GM23338 (cell line): ENCODE measurements around the gene SIGLEC9. TPM values are rescaled to one million over a fixed set of nuclear protein-coding genes. Genes with fewer than 3 reads are reported as not detected.

Source experiments
- ATAC-seq: fragments of 200-7000 bp; cut with Tn5 transposase; 3 replicates; pipeline ENCODE4 v1.9.1; 2020
- DNase-seq: peaks from one replicate; pipeline ENCODE4 v3.0.0-alpha.2; 2015; ENCODE audit warnings: low spot score
- H2AFZ ChIP-seq: fragments of 200-600 bp; sonication (generic); 2 replicates; pipeline ENCODE4 v1.8.0; 2016; ENCODE audit warnings: antibody characterized with exemption, mild to moderate bottlenecking, moderate library complexity
- H3F3A ChIP-seq: fragments of 200-600 bp; sonication (generic); replicated peaks from 2 replicates; pipeline ENCODE4 v1.8.0; 2017; ENCODE audit warnings: antibody characterized with exemption, mixed run types, low read depth
- H3K27ac ChIP-seq: fragments of 200-600 bp; sonication (generic); 2 replicates; pipeline ENCODE4 v1.6.1; 2016; ENCODE audit warnings: low read depth
- H3K27me3 ChIP-seq: fragments of 200-600 bp; sonication (generic); 2 replicates; pipeline ENCODE4 v1.8.0; 2016; ENCODE audit warnings: mild to moderate bottlenecking, mixed run types, moderate library complexity; ENCODE audit not compliant: insufficient read depth
- H3K36me3 ChIP-seq: fragments of 200-600 bp; sonication (generic); 2 replicates; pipeline ENCODE4 v1.8.0; 2016; ENCODE audit warnings: mild to moderate bottlenecking; ENCODE audit not compliant: insufficient read depth
- H3K4me1 ChIP-seq: fragments of 200-600 bp; sonication (generic); 2 replicates; pipeline ENCODE4 v1.8.0; 2016; ENCODE audit warnings: mild to moderate bottlenecking, moderate library complexity; ENCODE audit not compliant: insufficient read depth
- H3K4me2 ChIP-seq: fragments of 200-600 bp; sonication (generic); 2 replicates; pipeline ENCODE4 v1.7.1; 2017; ENCODE audit warnings: mixed run types
- H3K4me3 ChIP-seq: fragments of 200-600 bp; sonication (generic); 2 replicates; pipeline ENCODE4 v1.6.1; 2016; ENCODE audit warnings: mixed run types
- H3K79me2 ChIP-seq: fragments of 200-600 bp; sonication (generic); replicated peaks from 2 replicates; pipeline ENCODE4 v1.8.0; 2017; ENCODE audit warnings: mild to moderate bottlenecking; ENCODE audit not compliant: insufficient read depth
- H3K9me2 ChIP-seq: fragments of 200-600 bp; sonication (generic); 2 replicates; pipeline ENCODE4 v1.8.0; 2017; ENCODE audit not compliant: insufficient read depth
- H4K20me1 ChIP-seq: fragments of 200-600 bp; sonication (generic); replicated peaks from 2 replicates; pipeline ENCODE4 v1.8.0; 2017; ENCODE audit warnings: mild to moderate bottlenecking; ENCODE audit not compliant: insufficient read depth
- H3K27ac Mint-ChIP-seq: 2 replicates; pipeline ENCODE4 v1.8.0; 2020; ENCODE audit warnings: inconsistent platforms, mild to moderate bottlenecking, moderate library complexity, mixed read lengths
- H3K27me3 Mint-ChIP-seq: 3 replicates; pipeline ENCODE4 v1.8.0; 2022; ENCODE audit warnings: low read depth, mild to moderate bottlenecking, moderate library complexity, mixed read lengths, inconsistent platforms; ENCODE audit not compliant: insufficient read depth, poor library complexity
- H3K36me3 Mint-ChIP-seq: 3 replicates; pipeline ENCODE4 v1.8.0; 2021; ENCODE audit warnings: low read depth, mild to moderate bottlenecking, inconsistent platforms, moderate library complexity, mixed read lengths
- H3K4me1 Mint-ChIP-seq: 3 replicates; pipeline ENCODE4 v1.8.0; 2020; ENCODE audit warnings: mild to moderate bottlenecking, inconsistent platforms, mixed read lengths
- H3K4me3 Mint-ChIP-seq: 3 replicates; pipeline ENCODE4 v1.8.0; 2021; ENCODE audit warnings: moderate library complexity, mild to moderate bottlenecking, inconsistent platforms, mixed read lengths
- H3K9me3 Mint-ChIP-seq: 3 replicates; pipeline ENCODE4 v1.8.0; 2020; ENCODE audit warnings: moderate library complexity, mild to moderate bottlenecking, inconsistent platforms, mixed read lengths
- CREB1 ChIP-seq: fragments of 250-450 bp; sonication (Bioruptor Pico); IDR thresholded peaks from 2 replicates; pipeline ENCODE4 v1.5.0; 2020; ENCODE audit warnings: low read depth, mild to moderate bottlenecking, moderate library complexity
- CTCF ChIP-seq, 2 experiments: fragments of 200-600 bp in 1 of 2; sonication (generic) in 1 of 2; conservative IDR thresholded peaks; 2 replicates each; pipeline versions ENCODE4 v1.5.1 to v1.6.1; 2016 to 2017; ENCODE audit warnings: antibody characterized with exemption in 2 of 2, low read depth in 2 of 2, mild to moderate bottlenecking in 2 of 2, moderate library complexity in 1 of 2
- ETS1 ChIP-seq: IDR thresholded peaks from 2 replicates; pipeline ENCODE4 v1.6.1; 2016; ENCODE audit warnings: antibody characterized with exemption
- EZH2 ChIP-seq: fragments of 200-600 bp; sonication (generic); IDR thresholded peaks from one replicate; pipeline ENCODE4 v1.8.0; 2017; ENCODE audit warnings: antibody characterized with exemption, mild to moderate bottlenecking, low read depth; ENCODE audit not compliant: unreplicated experiment
- EZH2phosphoT487 ChIP-seq: fragments of 200-600 bp; sonication (generic); IDR thresholded peaks from one replicate; pipeline ENCODE4 v1.8.1; 2018; ENCODE audit warnings: antibody characterized with exemption; ENCODE audit not compliant: unreplicated experiment
- JUNB ChIP-seq: IDR thresholded peaks from one replicate; pipeline ENCODE4 v1.6.1; 2016; ENCODE audit warnings: antibody characterized with exemption; ENCODE audit not compliant: unreplicated experiment
- NANOG ChIP-seq: IDR thresholded peaks from 2 replicates; pipeline ENCODE4 v1.6.1; 2016; ENCODE audit warnings: antibody characterized with exemption, borderline replicate concordance
- POLR2AphosphoS5 ChIP-seq: IDR thresholded peaks from 2 replicates; pipeline ENCODE4 v1.6.1; 2016; ENCODE audit warnings: antibody characterized with exemption, low read depth
- REST ChIP-seq: IDR thresholded peaks from one replicate; pipeline ENCODE4 v1.6.1; 2018; ENCODE audit warnings: antibody characterized with exemption; ENCODE audit not compliant: unreplicated experiment
- STAT1 ChIP-seq: IDR thresholded peaks from one replicate; pipeline ENCODE4 v1.6.1; 2016; ENCODE audit warnings: antibody characterized with exemption; ENCODE audit not compliant: unreplicated experiment
- ZNF114 ChIP-seq: fragments of 250-450 bp; sonication (Bioruptor Pico); IDR thresholded peaks from 2 replicates; pipeline ENCODE4 v1.5.0; 2020; ENCODE audit warnings: mild to moderate bottlenecking, moderate library complexity
- ZNF331 ChIP-seq: fragments of 250-450 bp; sonication (Bioruptor Pico); IDR thresholded peaks from 2 replicates; pipeline ENCODE4 v1.5.0; 2020; ENCODE audit warnings: low read depth, mild to moderate bottlenecking, moderate library complexity
- ZNF462 ChIP-seq: fragments of 250-450 bp; sonication (Bioruptor Pico); IDR thresholded peaks from 2 replicates; pipeline ENCODE4 v1.5.0; 2020; ENCODE audit warnings: mild to moderate bottlenecking, moderate library complexity
- polyA plus RNA-seq: library from polyadenylated mRNA; unstranded; fragments of >200 nt; fragmentation: Nextera tagmentation; extraction: Ambion mirVana; gene quantifications from 2 replicates; pipeline ENCODE4 v1.2.1, GENCODE V29; 2016
- total RNA-seq: library from RNA; depleted of rRNA; stranded (reverse); fragments of >200 nt; shearing (Covaris generic); gene quantifications from 2 replicates; pipeline ENCODE4 v1.2.3, GENCODE V29; 2014

Gene SIGLEC9
- total and polyA plus RNA-seq, 2 experiments from 2014 or later = not detected

GRCh38 chr19:51097796-51098195 is 26.9 kb upstream of the SIGLEC9 start:
- Mint-ChIP-seq H3K9me3 (peaks cover 4% of the 10 kb centered on the region; the same call in 1 of the 3 replicates), H3K4me3 (no peak overlapping the region; the same call in 2 of the 3 replicates), H3K27me3 (peaks cover 13% of the 10 kb centered on the region), H3K36me3 (peaks cover 9% of the 10 kb centered on the region; the same call in 2 of the 3 replicates), H3K27ac (no peak overlapping the region), H3K4me1 (peaks cover 16% of the 10 kb centered on the region)
- no peak overlapping the region; the same call in 1 of the 2 replicates for H3K4me3 ChIP-seq
- peak overlapping the region; percentile 81; the same call in 1 of the 2 replicates for H3K4me2 ChIP-seq
- ATAC-seq (no peak), DNase-seq (no peak)
- no peaks in the 10 kb centered on the region for H3K36me3 ChIP-seq
- H3K4me1 ChIP-seq = peaks cover 12% of the 10 kb centered on the region
- H3K27me3 ChIP-seq = no peaks in the 10 kb centered on the region; the same call in 1 of the 2 replicates
- H3F3A ChIP-seq = peaks cover 5% of the 10 kb centered on the region; the same call in 1 of the 2 replicates
- no peak overlapping the region for H3K27ac ChIP-seq
- TF ChIP-seq ZNF331 (CRISPR knock-in tag) = no peak
- TF ChIP-seq NANOG = no peak
- no peak for TF ChIP-seq JUNB
- no peak for TF ChIP-seq EZH2
- no peak for TF ChIP-seq STAT1
- no peak for TF ChIP-seq REST
- no peak for TF ChIP-seq ETS1
- no peak for TF ChIP-seq CREB1 (CRISPR knock-in tag)
- no peak for TF ChIP-seq ZNF462 (CRISPR knock-in tag)
- no peak for TF ChIP-seq CTCF (conservative IDR thresholded peaks at IDR 0.05; ENCODE audit: low read depth in 2 of 2)
- TF ChIP-seq EZH2phosphoT487 = no peak
- TF ChIP-seq ZNF114 = no peak
- TF ChIP-seq POLR2AphosphoS5 = no peak
- H2AFZ ChIP-seq = no peak overlapping the region
- peaks cover 3% of the 10 kb centered on the region; the same call in 1 of the 2 replicates for H4K20me1 ChIP-seq
- H3K9me2 ChIP-seq = no peaks in the 10 kb centered on the region
- peaks cover 2% of the 10 kb centered on the region; the same call in 1 of the 2 replicates for H3K79me2 ChIP-seq
